ENCODE results near the gene TGFB2.
"Not testable (repeated sequence)": the region's sequence is repeated elsewhere in the genome, so short reads cannot be mapped to it uniquely, and the experiment has no call there.

TGFB2 gene

GRCh38 chr1:218344814-218345672 is at the start of gene TGFB2:
TSS of gene TGFB2 (plus strand) at chr1:218345336. CDS start at chr1:218346702, 1,366 bp downstream.
- peak; percentile 37 for DNase-seq

- no peak for DNase-seq
These were observed 49.0 kb upstream of the TGFB2 start for GRCh38 chr1:218296162-218296561.

GRCh38 chr1:218297461-218297860 is 47.7 kb upstream of the TGFB2 start:
- DNase-seq = no peak

- no peak for DNase-seq
These were observed 47.3 kb upstream of the TGFB2 start for GRCh38 chr1:218297867-218298266.

GRCh38 chr1:218298398-218298797 is 46.7 kb upstream of the TGFB2 start:
- DNase-seq = no peak

- DNase-seq = peak; percentile 26
These were observed 45.7 kb upstream of the TGFB2 start for GRCh38 chr1:218299416-218299815.

- DNase-seq = no peak
These were observed 43.9 kb upstream of the TGFB2 start for GRCh38 chr1:218301217-218301616.

GRCh38 chr1:218302155-218302554 is 43.0 kb upstream of the TGFB2 start:
- no peak for DNase-seq

GRCh38 chr1:218303176-218303879 is 41.8 kb upstream of the TGFB2 start:
- DNase-seq = no peak

GRCh38 chr1:218304281-218305039 is 40.7 kb upstream of the TGFB2 start:
- peak; percentile 76 for DNase-seq

GRCh38 chr1:218305472-218306064 is 39.6 kb upstream of the TGFB2 start:
- DNase-seq = no peak

- no peak for DNase-seq
These were observed 32.6 kb upstream of the TGFB2 start for GRCh38 chr1:218312509-218312908.

GRCh38 chr1:218314316-218314715 is 30.8 kb upstream of the TGFB2 start:
- DNase-seq = no peak

- DNase-seq = no peak
These were observed 29.5 kb upstream of the TGFB2 start for GRCh38 chr1:218315638-218316037.

- DNase-seq = no peak
These were observed 28.1 kb upstream of the TGFB2 start for GRCh38 chr1:218317061-218317460.

GRCh38 chr1:218320182-218320581 is 25.0 kb upstream of the TGFB2 start:
- DNase-seq = not testable (repeated sequence)

- DNase-seq = no peak
These were observed 22.4 kb upstream of the TGFB2 start for GRCh38 chr1:218322762-218323161.

- DNase-seq = no peak
These were observed 21.4 kb upstream of the TGFB2 start for GRCh38 chr1:218323568-218324225.

GRCh38 chr1:218324226-218324580 is 20.9 kb upstream of the TGFB2 start:
- no peak for DNase-seq

- DNase-seq = no peak
These were observed 16.4 kb upstream of the TGFB2 start for GRCh38 chr1:218328769-218329168.

GRCh38 chr1:218330043-218330623 is 15.0 kb upstream of the TGFB2 start:
- DNase-seq = peak; percentile 54

GRCh38 chr1:218332416-218332815 is 12.7 kb upstream of the TGFB2 start:
- no peak for DNase-seq

Data from NCI-H2081 treated with DMSO at 0.1 percent for 48 hours (cell line).